Keratinocyte (primary cell): ENCODE measurements around the gene RNF5. TPM values are rescaled to one million over a fixed set of nuclear protein-coding genes. Genes with fewer than 3 reads are reported as not detected.

ENCODE experiments used
- DNase-seq: peaks from one replicate; pipeline ENCODE4 v3.0.0-alpha.2; 2011; ENCODE audit warnings: low read depth, missing footprints, low spot score
- FAIRE-seq: peaks from 2 replicates; lab custom pipeline; 2011; peaks lifted over from hg19 to GRCh38; lab: Jason Lieb, UNC
- H2AFZ ChIP-seq: 2 replicates; pipeline ENCODE4 v1.6.0; 2012; ENCODE audit warnings: low read length, control low read depth, inconsistent platforms; ENCODE audit not compliant: control insufficient read depth
- H3K27ac ChIP-seq: 2 replicates; pipeline ENCODE4 v1.5.1; 2011; ENCODE audit warnings: low read length; ENCODE audit not compliant: control insufficient read depth, insufficient read depth
- H3K27me3 ChIP-seq: 3 replicates; pipeline ENCODE4 v1.6.0; 2011; ENCODE audit warnings: low read length; ENCODE audit not compliant: control insufficient read depth, insufficient read depth; ENCODE audit errors: extremely low read depth
- H3K36me3 ChIP-seq, 2 experiments: 2 replicates in 1 of 2; 3 replicates in 1 of 2; pipeline ENCODE4 v1.5.1; 2011; ENCODE audit warnings: low read length in 2 of 2, mild to moderate bottlenecking in 1 of 2; ENCODE audit not compliant: control insufficient read depth in 2 of 2, insufficient read depth in 2 of 2; ENCODE audit errors: extremely low read depth in 1 of 2
- H3K4me1 ChIP-seq: 3 replicates; pipeline ENCODE4 v1.5.1; 2011; ENCODE audit warnings: low read length; ENCODE audit not compliant: control insufficient read depth, insufficient read depth; ENCODE audit errors: extremely low read depth
- H3K4me2 ChIP-seq: 3 replicates; pipeline ENCODE4 v1.6.0; 2011; ENCODE audit warnings: low read depth, low read length; ENCODE audit not compliant: control insufficient read depth, insufficient read depth; ENCODE audit errors: extremely low read depth
- H3K4me3 ChIP-seq, 3 experiments: fragments of 200-600 bp in 1 of 3; sonication (generic) in 1 of 3; 2 replicates in 2 of 3; 3 replicates in 1 of 3; pipeline ENCODE4 v1.5.1; 2011 to 2016; ENCODE audit warnings: low read length in 3 of 3, mild to moderate bottlenecking in 3 of 3, control low read depth in 2 of 3, inconsistent platforms in 1 of 3, low read depth in 1 of 3, mixed read lengths in 1 of 3, mixed run types in 1 of 3, moderate library complexity in 1 of 3; ENCODE audit not compliant: control insufficient read depth in 2 of 3, insufficient read depth in 2 of 3; ENCODE audit errors: extremely low read depth in 1 of 3
- H3K79me2 ChIP-seq: 2 replicates; pipeline ENCODE4 v1.6.0; 2012; ENCODE audit warnings: low read length; ENCODE audit not compliant: control insufficient read depth, insufficient read depth
- H3K9ac ChIP-seq: 3 replicates; pipeline ENCODE4 v1.6.0; 2011; ENCODE audit warnings: low read length; ENCODE audit not compliant: control insufficient read depth, insufficient read depth; ENCODE audit errors: extremely low read depth
- H3K9me1 ChIP-seq: 3 replicates; pipeline ENCODE4 v1.6.0; 2011; ENCODE audit warnings: low read length; ENCODE audit not compliant: control insufficient read depth, insufficient read depth; ENCODE audit errors: extremely low read depth
- H3K9me3 ChIP-seq: 2 replicates; pipeline ENCODE4 v1.5.1; 2012; ENCODE audit warnings: low read depth, low read length; ENCODE audit not compliant: control insufficient read depth
- H4K20me1 ChIP-seq: 3 replicates; pipeline ENCODE4 v1.6.0; 2011; ENCODE audit warnings: low read length; ENCODE audit not compliant: control insufficient read depth, insufficient read depth; ENCODE audit errors: extremely low read depth
- CTCF ChIP-seq, 3 experiments: IDR thresholded peaks in 1 of 3; conservative IDR thresholded peaks in 1 of 3; optimal IDR thresholded peaks in 1 of 3; 2 replicates in 2 of 3; 3 replicates in 1 of 3; pipeline versions ENCODE3 to v1.5.1; 2011; ENCODE audit warnings: low read length in 3 of 3, mild to moderate bottlenecking in 3 of 3, moderate library complexity in 2 of 3, control low read depth in 1 of 3, inconsistent platforms in 1 of 3; ENCODE audit not compliant: insufficient read depth in 2 of 3; ENCODE audit errors: extremely low read depth in 1 of 3
- EZH2 ChIP-seq: IDR thresholded peaks from one replicate; pipeline ENCODE4 v1.6.1; 2012; ENCODE audit warnings: inconsistent platforms, mild to moderate bottlenecking, low read length, moderate library complexity
- dilution Hi-C: fragments of 300-500 bp; cut with MboI; formaldehyde crosslinking; loops from one replicate; pipeline ENCODE4 v1.7.0; 2020; ENCODE audit warnings: low sequenced_read_pairs; ENCODE audit not compliant: extremely low pct_ligation_motif_present
- polyA plus RNA-seq, 5 experiments: library from polyadenylated mRNA; depleted of rRNA in 3 of 5; stranded (reverse) in 3 of 5; stranded (forward) in 1 of 5; unstranded in 1 of 5; fragments of >200 nt; gene quantifications; 1 replicate in 1 of 5; 2 replicates in 3 of 5; 3 replicates in 1 of 5; pipeline versions ENCODE4 v1.2.1 to v1.2.3, GENCODE V29; 2011 to 2012; ENCODE audit warnings: missing spikeins in 2 of 5, low read depth in 1 of 5, low replicate concordance in 1 of 5

Gene RNF5
- polyA plus RNA-seq, 1 donor (not counting 4 experiments of a cell fraction or from before 2014, with no cell fraction given), result 33.2 TPM

- TF ChIP-seq EZH2, result no peak
- TF ChIP-seq CTCF (optimal IDR thresholded peaks at IDR 0.05 in 1 of 3, IDR thresholded peaks at IDR 0.05 in 1 of 3, conservative IDR thresholded peaks at IDR 0.05 in 1 of 3; ENCODE audit: extremely low read depth in 1 of 3, insufficient read depth in 2 of 3, low read length in 3 of 3), result no peak
- no peaks in the 10 kb centered on the region for H3K27me3 ChIP-seq
- FAIRE-seq (no peak), DNase-seq (no peak)
- H3K4me1 ChIP-seq, result peaks cover 48% of the 10 kb centered on the region
- peak within 1 kb of the TSS; percentile 72 for H2AFZ ChIP-seq
- H3K4me3 ChIP-seq, result peak within 1 kb of the TSS; percentile 76 to 95 (median 87)
- H3K9me1 ChIP-seq, result no peaks in the 10 kb centered on the region
- dilution Hi-C loops, result no loop called here
- no peaks in the 10 kb centered on the region for H3K9me3 ChIP-seq
- H3K79me2 ChIP-seq, result peaks cover 30% of the 10 kb centered on the region
- H3K4me2 ChIP-seq, result peak within 1 kb of the TSS; percentile 96
- H3K9ac ChIP-seq, result peak within 1 kb of the TSS; percentile 90
- H3K36me3 ChIP-seq, result peaks cover 4 to 6% of the 10 kb centered on the region in 2 experiments
- H4K20me1 ChIP-seq, result no peaks in the 10 kb centered on the region
- H3K27ac ChIP-seq, result peak within 1 kb of the TSS; percentile 97
Observed at GRCh38 chr6:32175711-32176475, 2.3 kb upstream of the RNF5 start, which contains the start of gene AGPAT1. Gene AGPAT1, minus strand, starts transcription at chr6:32176084. Its CDS starts 4,588 bp downstream, at chr6:32171496.

GRCh38 chr6:32176476-32177182 is 1.6 kb upstream of the RNF5 start:
- Histone ChIP-seq H3K4me2 (peak overlapping the region; percentile 93), H3K27me3 (no peaks in the 10 kb centered on the region), H2AFZ (peak overlapping the region; percentile 72), H3K9me3 (no peaks in the 10 kb centered on the region), H3K4me3 (peak overlapping the region; percentile 76 to 95 (median 87)), H3K36me3 (peaks cover 3 to 10% of the 10 kb centered on the region in 2 experiments), H3K27ac (peak overlapping the region; percentile 97), H4K20me1 (no peaks in the 10 kb centered on the region), H3K9me1 (no peaks in the 10 kb centered on the region), H3K9ac (peak overlapping the region; percentile 90), H3K79me2 (peaks cover 30% of the 10 kb centered on the region), H3K4me1 (peaks cover 48% of the 10 kb centered on the region)
- TF ChIP-seq CTCF (optimal IDR thresholded peaks at IDR 0.05 in 1 of 3, IDR thresholded peaks at IDR 0.05 in 1 of 3, conservative IDR thresholded peaks at IDR 0.05 in 1 of 3; ENCODE audit: extremely low read depth in 1 of 3, insufficient read depth in 2 of 3, low read length in 3 of 3) (no peak), EZH2 (no peak)
- FAIRE-seq, result no peak
- dilution Hi-C loops, result no loop called here
- DNase-seq, result no peak
